ENCODE measurements around the gene KCNK16. TPM values are rescaled to one million over a fixed set of nuclear protein-coding genes. Genes with fewer than 3 reads are reported as not detected.
"Not testable (repeated sequence)": the region's sequence is repeated elsewhere in the genome, so short reads cannot be mapped to it uniquely, and the experiment has no call there.

The KCNK16 gene
- polyA plus RNA-seq, 3 donors: not detected

DNA sequence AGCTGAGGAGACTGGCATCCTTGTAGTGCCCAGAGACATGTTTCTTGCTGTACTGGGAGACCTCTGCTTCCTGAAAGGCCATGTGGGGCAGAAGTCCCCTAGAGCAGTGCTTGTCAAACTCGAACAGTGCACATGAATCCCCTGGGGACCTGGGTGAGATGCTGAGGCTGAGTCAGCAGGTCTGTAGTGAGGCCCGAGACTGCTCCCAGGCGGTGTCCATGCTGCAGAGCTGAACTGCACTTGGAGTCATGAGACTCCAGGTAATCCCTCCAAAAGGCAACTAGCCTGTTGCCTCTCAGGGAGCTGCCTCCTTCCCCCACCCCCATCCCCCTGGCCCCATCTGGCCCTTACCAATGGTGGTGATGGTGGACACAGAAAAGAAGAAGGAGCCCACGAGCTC is 12.0 kb downstream of the KCNK16 start:
- DNase-seq: no peak

DNA sequence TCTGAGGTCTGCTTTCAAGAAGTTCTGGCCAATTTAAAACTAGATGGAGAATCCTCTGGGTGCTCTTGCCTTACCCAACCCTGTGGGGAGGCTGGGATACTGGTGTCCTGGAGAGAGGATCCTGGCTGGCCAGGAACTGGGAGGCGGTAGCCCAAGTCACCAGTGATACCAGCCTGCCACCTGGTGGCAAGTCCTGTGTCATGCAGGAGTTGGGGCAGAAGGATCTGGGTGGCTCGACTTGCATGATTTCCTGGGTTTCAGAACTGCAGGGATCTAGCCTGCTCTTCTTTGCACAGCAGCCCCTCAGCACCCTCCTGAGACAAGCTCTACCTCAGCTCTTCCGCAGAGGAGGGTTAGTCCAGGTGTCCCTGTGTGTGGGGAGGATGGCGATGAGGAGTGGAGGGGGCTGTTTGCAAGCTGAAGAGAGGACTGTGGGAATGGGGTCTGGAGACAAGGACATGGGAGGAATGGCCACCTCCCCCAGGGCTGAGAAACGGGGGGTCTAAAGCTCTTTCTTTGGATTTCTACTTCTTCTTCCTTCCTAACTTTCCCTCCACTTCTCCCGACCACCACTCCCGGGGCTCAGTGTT is 12.5 kb downstream of the KCNK16 start:
- peak; percentile 50 for DNase-seq

DNA sequence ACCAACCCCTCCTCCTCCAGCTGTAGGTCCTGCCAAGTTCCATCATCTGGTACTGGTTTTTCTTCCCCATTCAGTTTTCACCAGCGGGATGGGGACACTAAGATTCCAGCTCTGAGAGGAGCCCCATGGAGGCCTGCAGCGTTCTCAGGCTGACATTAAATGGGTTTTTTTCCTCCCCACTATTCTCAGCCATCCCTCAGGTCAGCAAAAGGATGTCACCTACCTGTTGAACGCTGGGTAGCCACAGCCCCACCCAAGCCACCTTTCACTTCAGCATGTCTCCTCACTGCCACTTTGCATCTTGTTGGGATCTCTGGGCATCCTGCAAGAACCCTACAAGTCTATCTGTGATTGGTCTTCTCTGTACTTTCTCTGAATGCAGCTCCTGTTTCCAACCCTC is 15.0 kb downstream of the KCNK16 start:
- no peak for DNase-seq

DNA sequence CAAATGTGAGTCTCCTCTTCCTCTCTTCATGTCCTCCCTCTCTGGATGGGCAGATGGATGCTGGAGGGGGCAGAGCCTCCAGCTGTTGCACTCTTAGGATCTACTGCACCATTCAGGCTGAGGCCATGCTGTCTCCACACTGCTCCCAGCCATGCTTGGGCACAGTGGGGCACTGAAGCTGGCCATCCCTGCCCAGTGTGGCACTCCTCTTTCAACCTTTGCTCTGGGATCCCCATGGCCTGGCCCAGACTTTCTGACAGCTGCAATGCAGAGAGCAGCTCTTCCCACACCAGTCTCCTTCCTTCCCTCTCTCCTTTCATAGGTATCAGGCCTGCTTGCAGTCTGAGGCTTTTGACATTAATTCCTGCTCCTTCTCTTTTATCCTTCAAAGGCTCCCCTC is 17.6 kb downstream of the KCNK16 start:
- DNase-seq: no peak

DNA sequence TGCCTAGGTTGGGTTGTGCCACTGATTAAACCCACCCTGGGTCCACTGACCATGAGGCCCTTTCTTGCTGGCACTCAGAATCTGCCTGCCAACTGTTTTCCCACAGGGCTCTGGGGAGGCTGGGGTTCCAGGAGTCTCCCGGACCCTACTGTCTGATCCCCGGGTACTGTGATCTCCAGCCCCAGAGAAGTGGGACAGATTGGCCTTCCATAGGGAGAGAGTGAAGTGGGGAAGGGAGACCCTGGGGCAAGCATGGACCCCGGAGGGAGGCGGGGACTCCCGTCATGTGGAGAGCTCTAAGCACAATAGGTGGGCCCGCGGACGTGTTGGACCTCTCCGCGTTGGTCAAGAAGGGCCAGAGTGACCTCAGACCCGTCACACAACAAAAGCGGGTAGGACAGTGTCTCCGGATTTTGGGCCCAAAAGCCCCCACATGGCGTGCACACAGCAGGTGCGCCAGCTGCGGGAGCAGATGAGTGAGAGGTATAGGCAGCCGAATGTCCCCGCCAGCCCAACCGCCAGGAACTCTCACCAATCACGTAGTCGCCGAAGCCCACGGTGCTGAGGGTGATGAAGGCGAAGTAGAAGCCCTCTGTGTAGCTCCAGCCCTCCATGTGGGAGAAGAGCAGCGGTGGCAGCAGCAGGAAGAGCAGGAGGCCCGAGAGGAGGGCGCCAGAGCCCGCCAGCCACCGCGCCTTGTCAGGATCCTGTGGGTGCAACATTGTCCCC is 18.9 kb downstream of the KCNK16 start:
- DNase-seq: no peak

DNA sequence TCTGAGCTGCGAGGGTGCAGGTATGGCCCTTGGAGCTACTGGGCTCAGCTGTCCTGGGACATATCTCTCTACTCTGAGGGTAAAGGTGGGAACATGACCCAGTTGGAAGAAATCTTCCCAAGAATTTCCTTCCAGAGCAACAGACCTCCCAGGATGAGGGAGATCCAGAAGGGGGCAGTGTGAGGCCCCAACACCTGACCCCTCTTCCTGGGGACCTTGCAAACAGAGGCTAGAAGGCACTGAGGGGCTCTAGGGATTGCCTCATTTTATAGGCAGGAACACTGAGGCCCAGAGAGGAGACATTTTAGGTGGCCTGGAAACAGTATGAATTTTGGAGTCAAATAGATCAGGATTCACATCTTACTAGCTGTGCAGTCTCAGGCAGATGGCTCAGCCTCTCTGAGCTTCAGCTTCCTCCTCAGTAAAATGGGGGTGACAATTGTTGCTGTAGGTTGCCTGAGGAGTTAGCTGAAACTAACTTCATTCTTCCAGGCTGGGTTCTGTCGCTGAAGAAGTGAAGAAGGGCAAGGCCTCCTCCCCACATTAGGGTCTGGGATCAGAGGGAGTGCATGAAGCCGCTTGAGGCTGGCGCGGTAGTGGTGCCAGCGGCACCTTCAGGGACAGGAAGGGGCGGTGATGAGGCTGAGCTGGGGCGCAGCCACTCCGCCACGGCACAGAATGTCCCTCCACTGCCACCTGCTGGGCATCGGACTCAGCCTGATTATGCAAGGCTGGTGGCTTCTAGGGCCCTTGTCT is 19.7 kb downstream of the KCNK16 start:
- peak; percentile 63 for DNase-seq

DNA sequence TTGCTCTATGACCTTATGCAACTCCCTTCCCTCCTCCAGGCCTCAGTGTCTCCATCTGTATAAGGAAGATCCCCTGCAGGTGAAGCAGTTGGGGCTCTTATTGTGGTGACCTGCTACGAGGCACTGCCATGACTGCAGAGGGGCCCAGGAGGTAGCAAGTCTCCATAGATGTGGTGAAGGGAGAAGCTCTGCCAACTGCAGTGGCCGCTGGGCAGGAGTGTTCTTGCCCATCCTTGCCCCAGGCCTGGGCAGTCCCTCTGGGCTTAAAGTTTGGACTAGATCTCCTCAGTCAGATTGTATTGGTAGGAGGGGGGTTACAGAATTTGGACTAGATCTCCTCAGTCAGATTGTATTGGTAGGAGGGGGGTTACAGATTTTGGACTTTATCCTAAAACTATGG is 20.5 kb downstream of the KCNK16 start:
- no peak for DNase-seq

DNA sequence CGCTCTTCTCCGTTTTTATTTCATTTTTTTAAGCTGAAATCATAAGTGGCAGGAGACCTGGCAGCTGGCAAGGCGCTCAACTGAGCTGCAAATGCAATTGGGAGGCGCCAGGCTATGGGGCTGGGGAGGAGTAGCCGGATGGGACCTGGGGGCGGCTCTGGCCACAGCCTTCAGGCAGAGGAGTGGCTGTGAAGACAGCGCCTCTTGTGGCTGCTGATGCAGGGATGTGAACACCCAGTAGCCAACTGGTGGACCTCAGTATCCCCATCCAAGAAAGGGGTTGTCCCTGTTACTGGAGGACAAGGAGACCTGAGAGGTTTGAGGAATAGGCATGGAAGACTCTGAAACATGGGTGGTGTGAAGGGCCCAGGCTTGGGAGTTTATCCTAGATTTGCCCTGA is 20.9 kb downstream of the KCNK16 start:
- DNase-seq: no peak

DNA sequence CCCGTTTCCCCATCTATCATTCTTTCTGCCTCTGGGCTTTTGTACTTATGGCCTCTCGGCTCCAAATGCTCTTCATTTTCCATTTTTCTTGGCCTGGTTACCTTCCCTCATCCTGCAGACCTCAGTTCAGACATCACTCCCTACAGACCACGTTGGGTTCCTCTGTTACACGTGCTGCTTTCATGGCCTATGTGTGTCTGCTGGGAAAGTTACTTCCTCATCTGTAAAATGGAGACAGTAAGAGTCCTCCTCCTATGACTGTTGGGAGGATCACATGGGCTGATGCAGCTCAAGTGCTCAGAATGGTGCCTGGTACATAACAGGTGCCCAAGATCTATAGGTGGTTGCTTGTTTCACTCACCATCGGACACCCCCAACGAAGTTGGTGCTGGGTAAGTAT is 21.8 kb downstream of the KCNK16 start:
- no peak for DNase-seq

DNA sequence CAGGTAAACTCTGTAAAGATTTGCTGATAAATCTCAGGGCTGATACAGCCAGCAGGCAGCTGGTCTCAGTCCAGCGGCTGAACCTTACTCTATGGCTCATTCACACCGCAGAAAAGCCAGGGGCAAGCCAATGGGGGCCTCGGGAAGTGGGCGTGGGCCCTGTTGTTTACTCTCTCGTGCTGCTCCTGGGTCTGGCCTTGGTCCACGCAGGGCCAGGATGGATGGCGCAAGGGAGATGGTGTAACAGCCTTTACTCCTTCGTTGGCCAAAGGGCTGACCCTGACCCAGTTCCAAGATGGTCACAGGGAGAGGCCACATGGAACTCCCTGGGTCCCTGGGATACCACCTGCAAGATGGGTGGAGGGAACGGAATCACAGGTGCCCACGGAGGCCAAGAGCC is 24.4 kb downstream of the KCNK16 start:
- DNase-seq: no peak

DNA sequence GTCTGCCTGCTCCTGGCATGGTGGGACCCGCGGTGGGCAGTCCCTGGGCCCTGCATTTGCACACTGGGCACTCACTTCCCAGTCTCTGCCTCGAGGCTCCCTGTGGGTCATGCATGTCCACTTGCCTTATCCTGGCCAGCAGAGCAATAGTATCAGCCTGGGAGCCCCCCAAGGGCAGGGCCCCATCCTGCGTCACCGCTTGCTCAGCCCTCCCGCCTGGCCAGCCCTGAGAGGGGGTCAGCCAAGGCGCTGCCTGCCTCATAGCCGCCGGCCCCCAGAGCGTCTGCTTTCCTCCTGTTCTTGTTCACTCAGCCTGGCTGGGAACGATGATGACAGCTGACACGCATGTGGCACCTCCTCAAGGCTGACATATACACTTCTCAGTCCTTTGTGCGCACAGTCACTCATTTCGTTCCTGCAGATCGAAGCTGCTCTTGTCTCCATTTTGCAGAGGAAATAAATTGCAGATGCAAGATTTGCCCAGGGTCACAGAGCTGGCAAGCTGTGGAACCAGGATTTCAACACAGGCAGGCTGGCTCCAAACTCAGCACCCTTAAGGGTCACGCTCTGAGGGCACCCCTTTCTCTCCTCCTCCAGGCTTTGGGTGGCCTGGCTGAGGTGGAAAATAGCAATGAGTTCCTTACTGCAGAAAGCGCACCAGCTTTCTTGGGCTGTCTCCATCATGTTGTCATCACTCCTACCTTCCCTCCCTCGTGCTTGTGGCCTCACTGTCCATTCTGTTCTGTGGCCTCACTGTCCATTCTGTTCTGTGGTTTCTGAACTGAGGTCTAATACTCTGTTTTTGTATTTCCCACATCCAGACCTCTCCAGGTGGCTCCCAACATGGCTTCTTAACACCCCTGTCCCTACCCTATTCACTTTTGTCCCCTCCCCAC is 25.5 kb downstream of the KCNK16 start:
- no peak for DNase-seq

DNA sequence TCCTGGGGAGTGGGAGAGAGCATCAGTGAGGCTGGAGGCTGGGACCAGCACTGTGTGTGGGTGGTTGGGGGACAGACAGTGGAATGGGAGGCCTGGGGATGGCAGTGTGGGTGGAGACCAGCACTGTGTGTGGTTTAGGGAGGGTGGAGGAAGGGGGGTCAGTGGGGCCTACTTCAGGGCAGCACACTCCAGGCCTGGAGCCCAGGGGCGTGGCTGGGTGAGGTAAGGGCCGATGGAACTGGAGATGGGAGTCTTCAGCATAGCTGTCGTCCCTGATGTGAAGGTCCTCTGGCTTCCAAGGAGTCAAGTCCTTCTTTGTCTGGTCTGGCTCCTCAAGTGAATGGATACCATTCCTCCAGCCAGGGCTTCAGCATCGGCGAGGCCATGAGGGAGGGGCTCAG is 26.9 kb downstream of the KCNK16 start:
- no peak for DNase-seq

DNA sequence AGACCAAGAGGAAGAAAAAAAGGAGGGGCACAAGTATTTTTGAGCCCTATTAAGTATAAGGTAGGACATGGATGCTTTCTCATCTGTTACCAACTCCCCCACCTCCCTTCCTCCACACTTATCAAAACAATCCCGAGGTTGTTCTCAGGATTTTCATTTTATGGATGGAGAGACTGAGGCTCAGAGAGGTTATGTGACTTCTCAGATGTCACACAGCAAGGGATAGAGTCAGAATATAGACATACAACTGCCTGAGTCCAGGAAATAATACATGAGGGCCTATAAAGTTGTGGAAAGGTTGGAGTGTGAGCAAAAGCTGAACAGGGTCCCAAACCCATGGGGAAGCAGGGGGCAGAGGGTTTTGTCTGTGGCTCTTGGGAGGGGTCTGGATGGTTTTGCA is 27.6 kb downstream of the KCNK16 start:
- no peak for DNase-seq

DNA sequence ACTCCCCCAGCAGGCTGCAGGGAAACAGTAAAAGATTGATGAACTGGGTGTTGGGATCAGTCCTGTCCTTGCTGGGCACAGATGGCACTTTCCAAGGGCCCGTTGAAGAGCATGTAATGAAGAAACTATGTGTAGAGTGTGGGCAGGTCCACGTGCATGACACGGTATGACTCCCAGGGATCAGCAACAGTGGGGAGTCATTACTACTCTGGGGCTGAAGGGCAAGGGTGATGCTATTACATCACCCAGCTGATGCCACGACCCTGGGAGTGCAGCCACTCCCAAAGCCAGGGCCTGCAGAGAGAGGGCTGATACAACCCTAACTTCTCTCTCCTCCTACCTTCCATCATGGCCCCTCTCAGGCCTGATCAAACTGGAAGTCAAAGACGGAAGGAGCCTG is 28.4 kb downstream of the KCNK16 start:
- DNase-seq: no peak

DNA sequence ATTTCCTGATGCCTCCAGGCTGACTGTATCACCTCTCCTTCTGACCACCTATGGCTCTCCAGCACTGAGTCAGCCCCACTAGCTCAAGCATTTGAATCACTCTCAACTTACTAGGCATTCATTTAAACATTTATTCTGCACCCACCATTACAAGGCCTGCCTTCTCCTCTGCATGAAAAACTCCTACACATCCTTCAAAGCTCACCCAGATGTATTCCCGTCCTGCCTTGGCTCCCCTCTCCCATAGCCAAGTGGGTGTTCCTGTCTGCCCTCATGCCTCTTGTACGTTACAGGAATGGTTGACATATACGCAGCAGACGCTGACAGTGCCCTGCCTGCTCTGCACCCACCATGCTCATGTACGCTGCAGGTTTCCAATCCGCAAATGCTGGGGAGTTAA is 29.9 kb downstream of the KCNK16 start:
- no peak for DNase-seq

DNA sequence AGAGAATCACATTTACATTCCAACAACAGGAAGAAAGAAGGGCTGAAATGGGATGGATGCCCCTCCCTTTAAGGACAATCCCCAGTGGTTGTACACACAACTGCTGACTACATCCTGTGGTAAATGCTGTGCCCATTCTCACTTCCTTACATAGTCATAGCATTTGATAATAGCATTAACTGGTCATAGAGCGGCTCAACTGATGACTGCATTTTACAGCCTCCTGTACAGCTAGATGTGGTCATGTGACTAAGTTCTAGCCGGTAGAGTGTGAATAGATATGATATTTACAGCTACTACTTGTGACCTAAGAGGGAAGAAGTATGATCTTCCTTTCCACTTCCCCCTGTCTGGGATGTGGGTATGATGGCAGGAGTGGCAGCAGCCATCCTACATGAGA is 33.0 kb downstream of the KCNK16 start:
- no peak for DNase-seq

DNA sequence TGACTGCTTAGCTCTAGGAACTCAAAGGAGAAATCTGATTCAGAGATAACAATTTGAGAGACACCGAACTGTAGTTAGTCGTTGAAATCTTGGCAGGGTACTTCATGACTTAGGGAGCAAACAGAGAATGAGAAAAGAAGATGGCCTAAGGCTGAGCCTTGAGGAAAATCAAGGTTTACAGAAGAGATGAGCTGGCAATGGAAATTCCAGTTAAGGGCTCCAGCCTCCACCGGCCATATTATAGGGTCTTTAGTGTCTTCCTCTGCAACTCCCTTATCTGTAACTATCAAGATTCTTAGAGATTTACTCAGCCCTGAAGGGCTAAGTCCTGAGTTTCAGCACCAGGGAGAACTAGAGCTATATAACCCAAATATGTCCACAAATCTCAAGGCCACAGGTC is 34.9 kb downstream of the KCNK16 start:
- no peak for DNase-seq

DNA sequence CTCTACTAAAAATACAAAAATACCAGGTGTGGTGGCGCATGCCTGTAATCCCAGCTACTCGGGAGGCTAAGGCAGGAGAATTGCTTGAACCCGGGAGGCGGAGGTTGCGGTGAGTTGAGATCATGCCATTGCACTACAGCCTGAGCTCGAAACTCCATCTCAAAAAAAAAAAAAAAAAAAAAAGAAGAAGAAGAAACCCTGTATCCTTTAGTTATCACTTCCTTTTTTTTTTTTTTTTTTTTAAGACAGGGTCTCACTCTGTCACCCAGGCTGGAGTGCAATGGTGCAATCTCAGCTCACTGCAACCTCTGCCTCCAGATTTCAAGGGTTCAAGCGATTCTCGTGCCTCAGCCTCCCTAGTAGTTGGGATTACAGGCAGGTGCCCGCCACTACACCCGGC is 35.9 kb downstream of the KCNK16 start:
- not testable (repeated sequence) for DNase-seq

DNA sequence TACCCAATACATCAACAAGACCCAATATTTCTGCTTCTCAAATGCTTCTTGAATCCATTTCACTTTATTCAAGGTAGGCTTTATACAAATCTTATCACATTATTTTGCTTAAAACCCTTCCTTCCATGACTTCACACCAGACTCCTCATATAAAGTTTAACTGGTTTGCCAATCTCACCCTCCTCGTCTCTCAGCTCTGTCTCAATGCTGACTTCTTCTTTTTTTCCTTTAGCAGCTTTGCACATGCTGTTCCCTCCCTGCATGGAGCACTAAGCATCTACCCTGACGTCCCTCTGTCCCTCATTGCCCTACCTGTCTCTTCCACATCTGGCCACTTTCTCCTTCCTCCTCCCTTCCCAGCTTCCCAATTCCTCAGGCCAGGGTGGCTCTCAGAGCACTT is 39.7 kb downstream of the KCNK16 start:
- no peak for DNase-seq

DNA sequence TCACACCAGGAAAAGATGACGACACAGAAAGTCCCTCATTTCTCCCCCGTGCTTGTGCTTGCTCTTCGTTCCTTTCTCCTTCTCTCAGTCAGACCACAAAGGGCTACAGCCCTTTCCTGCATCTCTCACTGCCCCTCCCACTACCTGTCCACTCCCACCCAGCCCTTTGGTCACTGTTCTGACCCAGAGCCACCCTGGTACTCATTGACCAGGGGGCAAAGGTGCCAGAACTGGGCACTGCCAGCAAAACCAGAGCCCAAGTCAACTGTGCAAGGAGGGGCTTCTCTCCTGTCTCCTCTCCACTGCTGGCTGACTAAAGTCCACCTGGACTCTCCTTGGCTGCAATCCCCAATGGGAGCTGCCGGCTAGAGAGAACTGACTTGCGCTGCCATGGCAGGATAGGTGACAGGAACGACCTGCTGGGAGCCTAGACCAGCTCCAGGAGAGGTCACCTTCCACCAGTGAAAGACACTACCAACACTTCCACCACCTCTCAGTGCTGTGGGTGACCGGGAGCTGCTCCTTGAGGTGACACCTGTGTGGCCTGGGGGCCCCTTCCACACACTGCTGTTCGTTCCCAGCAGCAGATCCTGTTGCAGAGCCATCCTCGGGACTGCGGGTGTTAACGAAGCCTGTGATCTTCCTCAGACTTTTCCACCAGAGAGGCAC is 41.1 kb downstream of the KCNK16 start:
- DNase-seq: no peak

DNA sequence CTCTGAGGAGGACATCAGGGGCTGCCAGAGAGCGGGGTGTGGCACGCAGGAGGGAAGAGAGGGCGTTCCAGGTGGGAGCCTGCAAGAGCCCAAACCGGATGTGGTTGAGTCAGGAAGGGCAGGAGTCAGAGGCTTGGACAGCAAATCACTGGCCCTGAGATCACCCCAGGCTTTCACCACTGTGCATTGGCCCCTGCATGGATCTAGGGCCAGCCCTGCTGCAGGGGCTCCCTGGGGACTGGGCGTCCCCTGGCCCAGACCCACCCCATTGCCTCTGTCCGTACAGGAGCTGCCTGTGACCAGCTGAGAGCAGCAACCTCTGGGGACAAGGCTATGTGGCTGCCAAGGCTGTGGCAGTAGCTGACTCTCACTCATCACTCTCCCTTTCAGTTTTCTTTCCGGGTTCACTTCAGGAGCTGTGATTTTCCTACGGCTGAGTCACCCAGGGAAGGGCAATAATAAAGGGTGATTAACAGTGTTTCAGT is 42.2 kb downstream of the KCNK16 start:
- no peak for DNase-seq

DNA sequence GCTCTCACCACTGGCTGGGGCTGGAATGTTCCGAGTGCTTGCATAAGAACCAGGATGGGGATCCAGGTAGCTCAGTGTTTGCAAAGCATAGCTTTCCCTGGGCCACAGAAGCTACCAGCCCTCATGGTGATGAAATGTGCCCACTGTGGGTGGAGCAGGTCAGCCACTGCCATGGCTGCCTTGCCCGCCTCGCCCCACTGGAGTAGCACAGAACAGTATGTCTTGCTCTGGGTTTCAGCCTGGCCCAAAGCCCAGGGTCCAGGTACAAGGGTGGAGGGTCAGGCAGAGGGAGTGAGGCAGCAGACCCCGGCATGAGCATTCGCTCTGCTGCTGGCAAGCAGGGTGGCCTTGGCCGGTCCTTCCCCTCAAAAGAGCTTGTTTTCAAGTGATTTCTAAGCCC is 43.0 kb downstream of the KCNK16 start:
- DNase-seq: no peak
